ENCODE results near the gene TMEM205.

- TF ChIP-seq CTCF (IDR thresholded peaks at IDR 0.05; ENCODE audit: borderline replicate concordance, extremely low read depth, low read length, poor library complexity, severe bottlenecking) (no peak), EZH2 (IDR thresholded peaks at IDR 0.05; ENCODE audit: borderline replicate concordance, low read depth, low read length, severe bottlenecking) (no peak)
These were observed 805 bp downstream of the TMEM205 start for GRCh38 chr19:11345122-11345803.
